ENCODE results near the gene C1orf198.

The C1orf198 gene

GRCh38 chr1:230892018-230892491, 23.7 kb upstream of the C1orf198 start:
- in situ Hi-C loops (cut with MboI; ENCODE audit: low sequenced_read_pairs): no loop called here

- in situ Hi-C loops (cut with MboI; ENCODE audit: low sequenced_read_pairs): no loop called here
Measured at GRCh38 chr1:230891413-230891812, 23.1 kb upstream of the C1orf198 start.

- in situ Hi-C loops (cut with MboI; ENCODE audit: low sequenced_read_pairs): no loop called here
Measured at GRCh38 chr1:230884646-230885045, 16.3 kb upstream of the C1orf198 start.

GRCh38 chr1:230883967-230884366, 15.6 kb upstream of the C1orf198 start:
- in situ Hi-C loops (cut with MboI; ENCODE audit: low sequenced_read_pairs): no loop called here

GRCh38 chr1:230879778-230880177, 11.5 kb upstream of the C1orf198 start:
- in situ Hi-C loops (cut with MboI; ENCODE audit: low sequenced_read_pairs): no loop called here

- in situ Hi-C loops (cut with MboI; ENCODE audit: low sequenced_read_pairs): no loop called here
Measured at GRCh38 chr1:230878591-230878990, 10.3 kb upstream of the C1orf198 start.

GRCh38 chr1:230877924-230878590, 9.7 kb upstream of the C1orf198 start:
- in situ Hi-C loops (cut with MboI; ENCODE audit: low sequenced_read_pairs): no loop called here

- in situ Hi-C loops (cut with MboI; ENCODE audit: low sequenced_read_pairs): no loop called here
Measured at GRCh38 chr1:230877146-230877923, 9.0 kb upstream of the C1orf198 start.

- in situ Hi-C loops (cut with MboI; ENCODE audit: low sequenced_read_pairs): no loop called here
Measured at GRCh38 chr1:230876660-230877059, 8.3 kb upstream of the C1orf198 start.

- in situ Hi-C loops (cut with MboI; ENCODE audit: low sequenced_read_pairs): no loop called here
Measured at GRCh38 chr1:230875370-230875769, 7.0 kb upstream of the C1orf198 start.

- in situ Hi-C loops (cut with MboI; ENCODE audit: low sequenced_read_pairs): no loop called here
Measured at GRCh38 chr1:230870916-230871315, 2.6 kb upstream of the C1orf198 start.

GRCh38 chr1:230869500-230869899, 1.2 kb upstream of the C1orf198 start:
- in situ Hi-C loops (cut with MboI; ENCODE audit: low sequenced_read_pairs): no loop called here

- in situ Hi-C loops (cut with MboI; ENCODE audit: low sequenced_read_pairs): no loop called here
Measured at GRCh38 chr1:230868736-230869385, 540 bp upstream of the C1orf198 start.

- in situ Hi-C loops (cut with MboI; ENCODE audit: low sequenced_read_pairs): no loop called here
Measured at GRCh38 chr1:230867101-230867902, 1.0 kb downstream of the C1orf198 start.

- in situ Hi-C loops (cut with MboI; ENCODE audit: low sequenced_read_pairs): no loop called here
Measured at GRCh38 chr1:230866171-230867070, 1.9 kb downstream of the C1orf198 start.

- in situ Hi-C loops (cut with MboI; ENCODE audit: low sequenced_read_pairs): no loop called here
Measured at GRCh38 chr1:230865062-230865817, 3.1 kb downstream of the C1orf198 start.

- in situ Hi-C loops (cut with MboI; ENCODE audit: low sequenced_read_pairs): no loop called here
Measured at GRCh38 chr1:230864441-230864840, 3.9 kb downstream of the C1orf198 start.

- in situ Hi-C loops (cut with MboI; ENCODE audit: low sequenced_read_pairs): no loop called here
Measured at GRCh38 chr1:230863449-230863848, 4.9 kb downstream of the C1orf198 start.

- in situ Hi-C loops (cut with MboI; ENCODE audit: low sequenced_read_pairs): no loop called here
Measured at GRCh38 chr1:230861970-230862595, 6.2 kb downstream of the C1orf198 start.

All from HL-60/S4 treated with retinoic acid at 250 ng/mL for 4 days and 3 days (cell line).